Immature natural killer cell (primary cell): ENCODE measurements around the gene PIGO. TPM values are rescaled to one million over a fixed set of nuclear protein-coding genes. Genes with fewer than 3 reads are reported as not detected.

Experiments
- DNase-seq, 3 donors: peaks; one replicate each; pipeline ENCODE4 v3.0.0; 2022; ENCODE audit warnings: mixed read lengths in 1 of 3
- H3K27ac Mint-ChIP-seq, 6 donors: one replicate each; pipeline ENCODE4 v1.8.0; 2020; ENCODE audit warnings: mixed read lengths in 6 of 6, mild to moderate bottlenecking in 5 of 6, inconsistent platforms in 4 of 6, moderate library complexity in 3 of 6
- H3K27me3 Mint-ChIP-seq, 3 donors: one replicate each; pipeline ENCODE4 v1.8.0; 2020 to 2021; ENCODE audit warnings: low read depth in 3 of 3, mild to moderate bottlenecking in 3 of 3, mixed read lengths in 3 of 3, moderate library complexity in 3 of 3, inconsistent platforms in 1 of 3
- H3K36me3 Mint-ChIP-seq, 3 donors: one replicate each; pipeline ENCODE4 v1.8.0; 2020; ENCODE audit warnings: mixed read lengths in 3 of 3, inconsistent platforms in 2 of 3, mild to moderate bottlenecking in 2 of 3
- H3K4me1 Mint-ChIP-seq, 2 donors: one replicate each; pipeline ENCODE4 v1.8.0; 2020; ENCODE audit warnings: inconsistent platforms in 2 of 2, mild to moderate bottlenecking in 2 of 2, mixed read lengths in 2 of 2, moderate library complexity in 1 of 2
- H3K4me3 Mint-ChIP-seq, 5 donors: one replicate each; pipeline ENCODE4 v1.8.0; 2020; ENCODE audit warnings: mild to moderate bottlenecking in 5 of 5, mixed read lengths in 5 of 5, inconsistent platforms in 3 of 5, moderate library complexity in 3 of 5
- H3K9me3 Mint-ChIP-seq, 6 donors: one replicate each; pipeline ENCODE4 v1.8.0; 2020; ENCODE audit warnings: mild to moderate bottlenecking in 6 of 6, mixed read lengths in 6 of 6, inconsistent platforms in 4 of 6, moderate library complexity in 3 of 6
- polyA plus RNA-seq, 3 donors: library from polyadenylated mRNA; unstranded; fragments of 300-500 nt; fragmentation: Illumina TruSeq; gene quantifications; one replicate each; pipeline ENCODE4 v1.2.3, GENCODE V29; 2021

The PIGO gene
- polyA plus RNA-seq, 3 donors from 2014 or later = 23.6 to 38.9 (median 27.8) TPM

DNA sequence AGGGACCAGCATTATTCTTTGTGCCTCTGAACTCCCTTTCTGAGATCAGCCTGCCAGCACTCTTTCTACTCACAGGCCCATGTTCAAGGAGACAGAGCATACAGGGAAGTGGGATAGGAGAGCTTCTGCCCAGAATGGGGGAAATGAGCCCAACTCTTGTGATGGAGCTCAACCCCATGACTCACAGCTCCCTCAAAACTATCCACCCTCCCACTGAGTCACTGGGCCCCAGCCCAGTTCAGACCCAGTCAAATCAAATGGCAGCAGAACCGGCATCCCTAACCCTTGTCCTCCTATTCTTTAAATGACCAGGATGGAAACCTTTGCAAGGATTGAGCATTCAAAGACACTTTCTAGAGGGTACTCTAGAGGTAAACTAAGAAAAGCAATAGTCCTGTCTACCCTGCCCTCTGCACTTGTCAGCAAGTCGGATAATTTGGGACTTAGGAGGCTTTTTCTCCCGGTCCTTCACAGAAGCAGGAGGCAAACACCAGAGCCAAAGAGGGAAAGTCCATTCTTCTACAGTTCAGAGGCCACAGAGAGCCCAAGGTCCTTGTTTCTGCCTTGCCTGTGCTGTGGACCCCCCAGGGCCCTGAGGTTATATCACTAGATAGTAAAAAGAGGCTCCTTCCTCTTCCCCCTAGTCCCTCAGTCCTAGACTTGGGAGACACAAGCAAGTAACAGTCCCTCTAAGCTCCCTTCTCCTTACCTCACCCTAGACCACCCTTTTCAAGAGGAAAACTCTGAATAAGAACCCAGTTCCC is 16.0 kb upstream of the PIGO start:
- Mint-ChIP-seq H3K27me3 (peaks cover 0 to 13% (median 7%) of the 10 kb centered on the region in 3 donors), H3K4me1 (peaks cover 71 to 82% of the 10 kb centered on the region in 2 donors), H3K9me3 (no peaks in the 10 kb centered on the region), H3K27ac (peak overlapping the region; percentile 83 to 95 (median 88)), H3K36me3 (peaks cover 0 to 3% (median 0%) of the 10 kb centered on the region in 3 donors), H3K4me3 (peak overlapping the region; percentile 61 to 86 (median 80))
- DNase-seq = no peak

DNA sequence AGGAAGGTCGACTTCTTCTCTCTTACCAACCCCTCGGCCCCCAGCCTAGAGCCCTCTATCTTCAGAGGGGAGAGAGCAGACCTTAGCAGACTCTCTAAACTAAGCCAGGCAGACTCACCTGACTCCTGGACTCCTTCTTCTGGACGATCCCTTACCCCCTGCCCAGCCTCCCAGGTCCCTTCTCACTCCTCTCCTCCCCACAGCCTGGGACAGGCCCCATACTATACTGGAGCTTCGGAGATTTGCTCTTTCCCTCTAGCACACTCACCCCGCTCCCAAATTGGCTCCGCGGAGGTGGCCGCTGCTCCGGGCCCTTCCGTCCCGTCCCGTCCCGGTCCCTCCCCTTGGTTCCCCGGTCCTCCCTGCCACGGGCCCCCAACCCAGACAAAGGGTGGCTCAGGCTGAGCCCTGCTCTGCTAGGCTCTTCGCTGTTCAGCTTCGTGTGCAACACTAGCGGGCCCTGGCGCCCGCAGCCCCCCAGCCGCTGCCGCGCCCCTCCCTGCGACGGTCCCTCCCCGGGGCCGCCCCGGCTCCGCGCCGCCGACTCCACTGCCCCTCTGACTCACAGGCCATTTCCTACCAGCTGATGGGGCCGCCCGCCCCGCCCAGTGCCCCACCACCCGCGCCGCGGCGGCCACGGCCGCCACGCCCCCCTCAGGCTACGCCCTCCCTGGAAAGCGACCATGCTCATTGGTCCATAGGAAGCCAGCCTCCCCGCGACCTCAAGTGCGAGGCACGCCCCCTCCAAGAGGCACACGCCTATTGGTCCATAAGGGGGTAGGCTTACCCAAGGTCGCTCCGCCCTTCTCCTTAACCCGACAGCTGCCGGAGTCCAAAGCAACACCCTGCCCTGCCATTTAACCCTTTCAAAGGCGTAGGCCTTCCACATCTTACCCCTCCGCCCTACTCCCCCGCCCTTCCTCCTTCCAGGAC is 14.9 kb upstream of the PIGO start:
- Mint-ChIP-seq H3K27ac (peak overlapping the region; percentile 84 to 95 (median 89)), H3K27me3 (peaks cover 0 to 12% (median 5%) of the 10 kb centered on the region in 3 donors), H3K4me1 (peaks cover 63 to 76% of the 10 kb centered on the region in 2 donors), H3K9me3 (no peaks in the 10 kb centered on the region), H3K36me3 (peaks cover 0 to 3% (median 0%) of the 10 kb centered on the region in 3 donors), H3K4me3 (peak overlapping the region; percentile 61 to 86 (median 80))
- DNase-seq = peak; percentile 92 to 95 (median 92)

DNA sequence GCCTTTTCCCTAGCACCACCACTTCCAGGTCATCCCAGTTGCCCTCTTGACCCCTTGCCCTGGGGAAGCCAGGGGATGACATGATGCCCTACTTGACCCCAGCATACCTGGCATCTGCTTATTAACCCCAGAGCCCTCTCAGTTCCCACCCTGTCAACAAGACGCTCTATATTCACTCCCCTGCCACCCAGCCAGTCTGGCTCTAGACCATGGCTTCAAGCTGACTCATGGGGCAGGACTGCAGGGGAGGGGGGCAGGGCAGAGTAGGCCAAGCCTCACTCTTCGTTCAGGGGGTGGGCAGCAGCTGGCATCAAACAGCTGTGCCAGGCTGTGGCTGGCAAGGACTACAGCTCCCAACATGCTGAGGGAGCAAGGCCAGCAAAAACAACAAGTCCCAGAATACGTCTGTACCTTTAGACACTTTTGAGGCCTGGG is 14.0 kb upstream of the PIGO start:
- peaks cover 0 to 10% (median 5%) of the 10 kb centered on the region in 3 donors for H3K27me3 Mint-ChIP-seq
- peak overlapping the region; percentile 61 to 86 (median 80) for H3K4me3 Mint-ChIP-seq
- H3K4me1 Mint-ChIP-seq = peaks cover 58 to 67% of the 10 kb centered on the region in 2 donors
- H3K36me3 Mint-ChIP-seq = peaks cover 0 to 12% (median 0%) of the 10 kb centered on the region in 3 donors
- no peaks in the 10 kb centered on the region for H3K9me3 Mint-ChIP-seq
- peak overlapping the region; percentile 84 to 95 (median 89) for H3K27ac Mint-ChIP-seq
- no peak for DNase-seq

DNA sequence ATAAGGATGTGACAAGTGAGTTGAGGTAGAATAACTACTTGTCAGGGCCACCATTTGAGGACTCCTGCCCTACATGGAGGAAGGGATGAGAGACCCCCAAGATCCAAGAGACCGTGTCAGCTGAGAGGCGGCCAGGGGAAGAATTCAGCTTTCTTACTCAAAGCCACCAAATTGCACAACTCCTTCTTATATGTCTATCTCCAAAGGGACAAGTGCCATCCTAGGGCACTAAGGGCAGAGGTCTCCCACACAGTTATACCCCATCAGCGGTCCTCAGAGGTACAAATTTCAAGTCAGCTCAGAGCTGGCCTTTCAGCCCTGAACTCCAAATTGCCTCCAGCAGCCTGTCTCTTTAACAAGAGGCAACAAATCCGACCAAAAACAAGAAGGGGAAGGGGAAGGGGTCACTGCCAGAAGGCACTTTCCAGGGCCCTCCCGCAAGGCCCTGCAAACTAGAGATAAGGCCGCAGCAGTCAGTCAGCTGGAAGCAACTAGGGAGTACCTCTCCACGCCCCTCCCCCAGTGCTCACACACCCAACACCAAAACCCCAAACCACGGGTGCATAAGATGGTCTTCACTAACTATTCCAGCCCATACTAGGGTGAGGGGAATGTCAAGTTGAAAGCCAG is 12.7 kb upstream of the PIGO start:
- DNase-seq = no peak
- H3K27me3 Mint-ChIP-seq = peaks cover 0 to 4% (median 2%) of the 10 kb centered on the region in 3 donors
- H3K36me3 Mint-ChIP-seq = peaks cover 0 to 16% (median 3%) of the 10 kb centered on the region in 3 donors
- H3K9me3 Mint-ChIP-seq = no peaks in the 10 kb centered on the region
- peak overlapping the region in 1 of 5 donors; percentile 33 for H3K4me3 Mint-ChIP-seq
- H3K27ac Mint-ChIP-seq = peak overlapping the region in 5 of 6 donors; percentile 19 to 76 (median 65)
- peaks cover 45 to 54% of the 10 kb centered on the region in 2 donors for H3K4me1 Mint-ChIP-seq

DNA sequence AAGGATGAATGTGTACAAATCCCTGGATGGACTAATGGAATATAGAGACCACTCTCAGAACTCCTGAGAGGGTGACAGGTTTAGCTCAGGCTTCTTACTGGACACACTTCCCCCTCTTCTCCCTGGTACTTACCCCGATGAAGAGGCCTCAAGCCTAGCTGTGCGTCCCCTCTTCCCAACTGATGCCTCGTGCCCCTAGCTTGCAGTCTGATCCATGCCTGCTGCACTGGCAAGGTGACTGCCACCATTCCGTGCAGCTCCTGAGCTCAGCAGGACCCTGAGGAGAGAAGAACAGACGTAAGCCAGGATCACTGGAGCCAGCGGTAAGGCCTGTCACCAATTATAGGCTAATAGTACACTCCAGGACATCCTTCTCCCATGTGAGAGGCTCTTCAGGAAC is 12.1 kb upstream of the PIGO start:
- H3K4me1 Mint-ChIP-seq = peaks cover 42 to 53% of the 10 kb centered on the region in 2 donors
- peak overlapping the region in 1 of 5 donors; percentile 33 for H3K4me3 Mint-ChIP-seq
- H3K36me3 Mint-ChIP-seq = peaks cover 0 to 16% (median 3%) of the 10 kb centered on the region in 3 donors
- H3K27ac Mint-ChIP-seq = peak overlapping the region in 2 of 6 donors; percentile 71 to 76
- no peaks in the 10 kb centered on the region for H3K9me3 Mint-ChIP-seq
- peaks cover under 1 to 4% (median 3%) of the 10 kb centered on the region in 3 donors for H3K27me3 Mint-ChIP-seq
- no peak for DNase-seq

DNA sequence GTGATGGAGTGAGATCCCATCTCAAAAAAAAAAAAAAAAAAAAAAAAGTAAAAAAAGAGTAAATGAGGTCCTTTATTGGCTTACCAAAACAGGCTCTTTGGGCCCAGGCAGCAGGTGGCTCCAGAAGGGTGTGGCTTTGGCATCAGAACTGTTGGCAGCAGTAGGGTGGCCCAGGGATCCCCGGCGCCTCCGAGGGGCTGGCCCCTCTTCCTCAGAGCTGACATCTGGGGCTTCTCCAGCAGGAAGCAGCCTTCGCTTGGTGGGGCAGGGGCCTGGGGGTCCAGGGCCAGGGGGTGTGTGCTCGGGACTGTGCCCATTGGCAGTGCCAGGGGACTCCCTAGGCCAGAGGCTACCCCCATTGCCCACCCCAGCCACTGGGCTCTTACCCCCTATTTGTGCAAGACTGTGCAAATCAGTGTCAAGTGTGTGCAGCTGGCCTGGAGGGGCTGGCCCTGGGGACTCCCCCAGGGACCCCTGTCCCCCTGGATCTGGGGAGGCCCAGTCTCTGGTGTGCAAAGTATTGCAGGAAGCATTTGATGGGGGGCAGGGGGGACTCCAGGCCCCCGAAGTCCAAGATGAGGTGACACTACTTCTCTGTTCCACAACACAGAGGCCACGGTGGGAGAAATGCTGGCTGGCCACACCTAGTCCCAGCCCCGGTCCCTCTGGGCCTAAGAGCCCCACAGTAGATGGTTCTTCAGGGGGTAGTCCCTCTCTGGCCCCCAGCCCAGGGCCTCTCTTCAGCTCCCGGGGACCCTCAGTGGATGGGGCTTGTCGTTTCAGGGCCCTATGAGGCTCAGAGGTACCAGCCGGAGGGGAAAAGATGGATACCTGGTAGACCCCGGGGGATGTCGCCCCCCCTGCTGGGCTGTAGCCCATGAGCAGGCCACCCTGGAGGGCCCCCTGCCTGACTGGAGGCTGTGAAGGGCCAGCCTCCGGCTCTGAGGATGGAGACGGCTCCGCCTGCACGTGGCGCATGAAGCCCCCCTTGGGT is 11.2 kb upstream of the PIGO start:
- Mint-ChIP-seq H3K4me3 (no peak overlapping the region), H3K36me3 (peaks cover 0 to 16% (median 3%) of the 10 kb centered on the region in 3 donors), H3K27ac (no peak overlapping the region), H3K27me3 (peaks cover 7 to 10% (median 9%) of the 10 kb centered on the region in 3 donors), H3K9me3 (no peaks in the 10 kb centered on the region), H3K4me1 (peaks cover 46 to 56% of the 10 kb centered on the region in 2 donors)
- DNase-seq = no peak

DNA sequence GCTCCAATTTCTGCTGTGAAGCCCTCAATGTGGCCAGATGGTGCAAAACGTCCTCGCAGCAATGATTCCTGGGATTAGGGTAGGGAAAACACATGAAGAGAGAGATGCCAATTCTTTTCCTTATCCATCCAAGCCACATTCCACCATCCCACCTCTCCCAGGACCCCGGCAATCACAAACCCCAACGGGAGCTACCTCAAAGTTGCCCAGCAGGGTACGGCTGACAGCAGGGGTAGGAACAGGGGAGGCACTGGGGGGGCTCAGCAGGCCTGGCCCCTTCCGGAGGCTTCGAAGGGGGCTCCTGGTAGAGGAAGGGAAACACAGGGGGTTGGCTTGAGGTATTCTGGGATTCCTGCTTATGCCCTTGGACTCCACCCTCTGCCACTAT is 9.9 kb upstream of the PIGO start:
- Mint-ChIP-seq H3K36me3 (peaks cover 0 to 16% (median 3%) of the 10 kb centered on the region in 3 donors), H3K4me1 (peaks cover 48 to 56% of the 10 kb centered on the region in 2 donors), H3K27ac (no peak overlapping the region), H3K9me3 (no peaks in the 10 kb centered on the region), H3K4me3 (no peak overlapping the region), H3K27me3 (peaks cover 7 to 12% (median 8%) of the 10 kb centered on the region in 3 donors)
- DNase-seq = no peak

DNA sequence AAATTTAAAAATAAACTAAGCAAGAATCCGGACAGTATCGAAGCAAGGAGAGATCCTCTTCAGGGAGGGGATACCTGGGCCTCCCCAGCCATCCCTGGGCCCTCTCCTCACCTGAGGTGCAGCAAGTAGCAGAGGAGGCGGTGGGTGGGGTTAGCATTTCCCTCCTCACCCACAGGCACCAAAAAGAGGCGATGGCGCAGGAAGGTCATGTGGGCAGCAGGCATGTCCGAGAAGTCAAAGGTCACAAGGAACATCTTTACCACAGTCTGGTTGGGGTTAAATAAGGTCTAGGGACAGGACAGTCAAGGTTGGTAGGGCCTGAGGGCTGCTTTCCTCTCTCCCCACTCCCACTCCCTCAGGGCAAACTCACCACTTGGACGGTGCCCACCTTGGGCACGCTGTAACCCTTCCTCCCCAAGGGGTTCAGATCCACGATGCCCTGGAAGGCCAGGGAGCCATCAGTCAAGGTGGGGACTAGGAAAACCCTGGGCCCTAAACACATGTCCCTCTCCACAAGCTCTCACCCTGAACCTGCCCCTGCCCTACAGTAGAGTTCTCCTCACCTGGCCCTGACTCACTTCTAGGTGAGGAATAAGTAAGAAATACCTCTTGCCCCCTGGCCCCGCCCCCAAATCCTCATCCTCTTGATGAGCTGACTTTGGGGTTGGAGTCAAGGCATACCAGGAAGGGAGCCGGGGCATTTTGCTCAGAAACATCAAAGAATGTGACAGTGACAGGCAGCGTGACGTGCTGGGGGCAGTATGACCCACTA is 9.4 kb upstream of the PIGO start:
- H3K4me1 Mint-ChIP-seq = peaks cover 49 to 56% of the 10 kb centered on the region in 2 donors
- no peak for DNase-seq
- peaks cover 3 to 19% (median 5%) of the 10 kb centered on the region in 3 donors for H3K36me3 Mint-ChIP-seq
- peaks cover 7 to 12% (median 8%) of the 10 kb centered on the region in 3 donors for H3K27me3 Mint-ChIP-seq
- H3K4me3 Mint-ChIP-seq = no peak overlapping the region
- H3K27ac Mint-ChIP-seq = peak overlapping the region in 3 of 6 donors; percentile 26 to 39 (median 35)
- no peaks in the 10 kb centered on the region for H3K9me3 Mint-ChIP-seq

DNA sequence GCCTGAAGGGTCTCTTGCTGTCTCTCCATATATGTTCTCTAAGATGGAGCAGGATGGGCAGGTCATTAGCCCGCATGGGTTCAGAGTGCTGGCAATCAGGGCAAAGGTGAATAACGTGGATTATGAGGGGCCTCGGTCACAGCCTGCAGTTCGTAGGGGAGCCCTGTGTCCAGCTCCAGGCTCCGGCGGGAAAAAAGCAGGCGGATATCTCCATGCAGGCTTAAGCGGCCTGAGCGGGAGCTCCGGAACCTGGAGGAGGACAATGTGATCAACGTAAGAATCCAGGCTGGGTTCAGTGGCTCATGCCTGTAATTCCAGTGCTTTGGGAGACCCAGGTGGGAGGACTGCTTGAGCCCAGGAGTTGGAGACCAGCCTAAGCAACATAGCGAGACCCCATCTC is 8.7 kb upstream of the PIGO start:
- peak overlapping the region in 2 of 6 donors; percentile 6 to 14 for H3K27ac Mint-ChIP-seq
- peaks cover 46 to 56% of the 10 kb centered on the region in 2 donors for H3K4me1 Mint-ChIP-seq
- H3K9me3 Mint-ChIP-seq = no peaks in the 10 kb centered on the region
- H3K27me3 Mint-ChIP-seq = peaks cover 7 to 10% (median 8%) of the 10 kb centered on the region in 3 donors
- DNase-seq = no peak
- H3K4me3 Mint-ChIP-seq = no peak overlapping the region
- H3K36me3 Mint-ChIP-seq = peaks cover 6 to 26% (median 6%) of the 10 kb centered on the region in 3 donors

DNA sequence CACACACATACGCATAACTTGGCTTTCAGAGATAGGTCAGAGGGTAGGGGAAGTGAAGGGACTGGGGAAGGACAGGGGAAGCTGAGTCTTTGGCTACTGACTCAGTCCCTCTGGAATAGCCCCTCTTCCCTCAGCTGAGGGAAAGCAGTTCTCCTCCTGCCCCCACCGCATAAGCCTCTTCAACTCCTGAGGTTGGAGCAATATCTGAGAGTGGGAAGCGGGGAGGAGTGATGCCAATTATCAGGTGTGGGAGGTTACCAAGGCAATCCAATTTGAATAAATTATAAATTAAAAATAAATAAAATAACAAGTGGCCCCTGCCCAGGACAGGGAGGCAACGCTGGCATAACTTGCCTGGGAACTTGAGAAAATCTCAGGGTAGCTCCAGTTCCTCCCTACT is 8.2 kb upstream of the PIGO start:
- no peaks in the 10 kb centered on the region for H3K9me3 Mint-ChIP-seq
- DNase-seq = no peak
- H3K4me1 Mint-ChIP-seq = peaks cover 43 to 50% of the 10 kb centered on the region in 2 donors
- peak overlapping the region in 5 of 6 donors; percentile 22 to 99 (median 93) for H3K27ac Mint-ChIP-seq
- H3K36me3 Mint-ChIP-seq = peaks cover 6 to 31% (median 8%) of the 10 kb centered on the region in 3 donors
- peaks cover 7 to 10% (median 8%) of the 10 kb centered on the region in 3 donors for H3K27me3 Mint-ChIP-seq
- peak overlapping the region in 2 of 5 donors; percentile 9 to 58 for H3K4me3 Mint-ChIP-seq

DNA sequence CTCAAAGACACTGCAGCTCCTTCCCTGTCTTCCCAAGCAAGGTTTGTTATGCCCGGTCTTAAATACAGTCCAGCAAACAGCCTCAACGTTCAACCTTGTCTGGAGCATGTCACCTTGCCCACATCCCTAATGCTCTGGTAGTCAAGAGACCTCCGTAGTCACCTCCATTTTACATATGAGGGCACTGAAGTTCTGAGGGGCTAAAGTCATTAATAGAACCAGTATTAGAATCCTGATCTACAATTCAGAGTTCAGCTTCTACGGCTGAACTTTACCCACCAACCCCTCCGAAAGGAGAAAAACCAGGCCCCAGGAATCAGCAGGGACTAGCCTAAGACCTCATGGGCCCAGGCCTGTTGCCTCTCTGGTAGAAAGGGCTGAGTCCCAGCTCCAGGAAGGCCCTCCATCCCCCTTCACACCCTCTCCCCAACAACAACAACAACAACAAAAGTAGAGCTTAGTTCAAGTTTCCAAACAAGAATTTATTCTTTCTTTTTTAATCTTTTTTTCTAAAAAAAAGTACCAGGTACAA is 7.3 kb upstream of the PIGO start:
- DNase-seq = no peak
- Mint-ChIP-seq H3K9me3 (no peaks in the 10 kb centered on the region), H3K27ac (peak overlapping the region; percentile 92 to 99 (median 98)), H3K27me3 (peaks cover 7 to 10% (median 8%) of the 10 kb centered on the region in 3 donors), H3K4me1 (peaks cover 36 to 42% of the 10 kb centered on the region in 2 donors), H3K4me3 (peak overlapping the region; percentile 86 to 94 (median 89)), H3K36me3 (peaks cover 6 to 32% (median 12%) of the 10 kb centered on the region in 3 donors)
